ENCODE results near the gene TLX2.
A peak's percentile ranks its signal among the peaks of the same experiment; 100 is the strongest.
"Not testable (repeated sequence)": the region's sequence is repeated elsewhere in the genome, so short reads cannot be mapped to it uniquely, and the experiment has no call there.

TLX2 gene

DNA sequence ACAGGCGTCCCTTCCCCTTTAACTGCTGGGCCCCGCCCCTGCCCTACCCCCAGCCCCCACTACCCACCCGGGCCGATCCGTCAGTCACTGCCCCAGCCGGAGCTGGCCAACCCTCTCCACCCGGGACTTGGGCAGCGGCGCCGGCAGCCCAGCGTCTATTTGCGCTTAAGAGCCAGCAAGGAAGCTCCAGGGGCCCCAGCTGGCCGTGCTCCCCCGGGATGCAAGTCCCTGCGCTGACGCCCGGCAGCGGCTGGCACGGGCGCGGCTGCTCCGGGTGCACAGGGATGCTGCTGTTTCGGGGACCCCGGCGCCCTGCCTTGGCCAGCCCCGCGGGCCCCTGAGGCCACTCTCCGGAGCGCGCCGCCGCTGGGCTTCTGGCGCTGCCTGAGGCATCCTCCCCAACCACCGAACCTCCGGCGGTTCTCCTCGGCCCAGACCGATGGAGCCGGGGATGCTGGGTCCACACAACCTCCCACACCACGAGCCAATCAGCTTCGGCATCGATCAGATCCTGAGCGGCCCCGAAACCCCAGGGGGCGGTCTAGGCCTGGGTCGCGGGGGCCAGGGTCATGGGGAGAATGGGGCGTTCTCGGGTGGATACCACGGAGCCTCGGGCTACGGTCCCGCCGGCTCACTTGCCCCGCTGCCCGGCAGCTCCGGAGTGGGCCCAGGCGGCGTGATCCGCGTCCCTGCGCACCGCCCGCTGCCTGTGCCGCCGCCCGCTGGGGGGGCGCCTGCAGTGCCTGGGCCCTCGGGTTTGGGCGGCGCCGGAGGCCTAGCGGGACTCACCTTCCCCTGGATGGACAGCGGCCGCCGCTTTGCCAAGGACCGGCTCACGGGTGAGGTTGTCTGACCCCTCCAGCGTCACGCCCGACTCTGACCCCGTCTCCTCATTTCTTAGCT, at the start of gene TLX2:
TLX2 (plus strand) TSS at position 83 of the 903 bp plus-strand sequence; CDS start at position 440, 357 bp downstream.
- Histone ChIP-seq H3K4me1 (ENCODE audit: low read length) (peaks cover 6% of the 10 kb centered on the region), H3K9me3 (ENCODE audit: insufficient read depth, low read length) (no peaks in the 10 kb centered on the region), H3K4me2 (ENCODE audit: low read length) (peak within 1 kb of the TSS; percentile 81), H3K36me3 (replicated peaks; ENCODE audit: low read depth, low read length) (peaks cover 4% of the 10 kb centered on the region), H2AFZ (ENCODE audit: low read depth, low read length) (peak within 1 kb of the TSS; percentile 68; the same call in 1 of the 2 replicates), H3K27ac (ENCODE audit: low read length) (peak within 1 kb of the TSS; percentile 14; the same call in 1 of the 2 replicates), H3K79me2 (ENCODE audit: low read length) (no peaks in the 10 kb centered on the region), H3K4me3 (ENCODE audit: low read length) (peak within 1 kb of the TSS; percentile 84), H4K20me1 (ENCODE audit: insufficient read depth, low read length) (no peaks in the 10 kb centered on the region), H3K9ac (ENCODE audit: low read length) (peak within 1 kb of the TSS; percentile 61), H3K27me3 (ENCODE audit: low read depth, low read length) (no peaks in the 10 kb centered on the region)
- TF ChIP-seq, protein P1, sequence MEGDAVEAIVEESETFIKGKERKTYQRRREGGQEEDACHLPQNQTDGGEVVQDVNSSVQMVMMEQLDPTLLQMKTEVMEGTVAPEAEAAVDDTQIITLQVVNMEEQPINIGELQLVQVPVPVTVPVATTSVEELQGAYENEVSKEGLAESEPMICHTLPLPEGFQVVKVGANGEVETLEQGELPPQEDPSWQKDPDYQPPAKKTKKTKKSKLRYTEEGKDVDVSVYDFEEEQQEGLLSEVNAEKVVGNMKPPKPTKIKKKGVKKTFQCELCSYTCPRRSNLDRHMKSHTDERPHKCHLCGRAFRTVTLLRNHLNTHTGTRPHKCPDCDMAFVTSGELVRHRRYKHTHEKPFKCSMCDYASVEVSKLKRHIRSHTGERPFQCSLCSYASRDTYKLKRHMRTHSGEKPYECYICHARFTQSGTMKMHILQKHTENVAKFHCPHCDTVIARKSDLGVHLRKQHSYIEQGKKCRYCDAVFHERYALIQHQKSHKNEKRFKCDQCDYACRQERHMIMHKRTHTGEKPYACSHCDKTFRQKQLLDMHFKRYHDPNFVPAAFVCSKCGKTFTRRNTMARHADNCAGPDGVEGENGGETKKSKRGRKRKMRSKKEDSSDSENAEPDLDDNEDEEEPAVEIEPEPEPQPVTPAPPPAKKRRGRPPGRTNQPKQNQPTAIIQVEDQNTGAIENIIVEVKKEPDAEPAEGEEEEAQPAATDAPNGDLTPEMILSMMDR (IDR thresholded peaks at IDR 0.05; ENCODE audit: low read depth, low read length) = no peak
- TF ChIP-seq EZH2phosphoT487 (IDR thresholded peaks at IDR 0.05; ENCODE audit: low read depth) = no peak

DNA sequence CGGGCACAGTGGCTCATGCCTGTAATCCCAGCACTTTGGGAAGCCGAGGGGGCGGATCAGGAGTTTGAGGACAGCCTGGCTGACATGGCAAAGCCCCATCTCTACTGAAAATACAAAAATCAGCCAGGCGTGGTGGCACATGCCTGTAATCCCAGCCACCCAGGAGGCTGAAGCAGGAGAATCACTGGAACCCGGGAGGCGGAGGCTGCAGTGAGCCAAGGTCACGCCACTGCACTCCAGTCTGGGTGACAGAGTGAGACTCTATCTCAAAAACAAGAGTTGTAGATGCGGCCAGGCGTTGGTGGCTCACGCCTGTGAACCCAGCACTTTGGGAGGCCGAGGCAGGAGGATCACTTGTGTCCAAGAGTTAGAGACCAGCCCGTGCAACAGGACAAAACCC, 43.5 kb upstream of the TLX2 start:
- H3K4me3 ChIP-seq (ENCODE audit: low read length); H3K27me3 ChIP-seq (ENCODE audit: low read depth, low read length); H3K27ac ChIP-seq (ENCODE audit: low read length); H3K9me3 ChIP-seq (ENCODE audit: insufficient read depth, low read length); H3K9ac ChIP-seq (ENCODE audit: low read length); H4K20me1 ChIP-seq (ENCODE audit: insufficient read depth, low read length); H3K4me2 ChIP-seq (ENCODE audit: low read length); H2AFZ ChIP-seq (ENCODE audit: low read depth, low read length): not testable (repeated sequence)
- peaks cover 14% of the 10 kb centered on the region for H3K79me2 ChIP-seq (ENCODE audit: low read length)
- H3K4me1 ChIP-seq (ENCODE audit: low read length) = peaks cover 15% of the 10 kb centered on the region
- peaks cover 16% of the 10 kb centered on the region for H3K36me3 ChIP-seq (replicated peaks; ENCODE audit: low read depth, low read length)

DNA sequence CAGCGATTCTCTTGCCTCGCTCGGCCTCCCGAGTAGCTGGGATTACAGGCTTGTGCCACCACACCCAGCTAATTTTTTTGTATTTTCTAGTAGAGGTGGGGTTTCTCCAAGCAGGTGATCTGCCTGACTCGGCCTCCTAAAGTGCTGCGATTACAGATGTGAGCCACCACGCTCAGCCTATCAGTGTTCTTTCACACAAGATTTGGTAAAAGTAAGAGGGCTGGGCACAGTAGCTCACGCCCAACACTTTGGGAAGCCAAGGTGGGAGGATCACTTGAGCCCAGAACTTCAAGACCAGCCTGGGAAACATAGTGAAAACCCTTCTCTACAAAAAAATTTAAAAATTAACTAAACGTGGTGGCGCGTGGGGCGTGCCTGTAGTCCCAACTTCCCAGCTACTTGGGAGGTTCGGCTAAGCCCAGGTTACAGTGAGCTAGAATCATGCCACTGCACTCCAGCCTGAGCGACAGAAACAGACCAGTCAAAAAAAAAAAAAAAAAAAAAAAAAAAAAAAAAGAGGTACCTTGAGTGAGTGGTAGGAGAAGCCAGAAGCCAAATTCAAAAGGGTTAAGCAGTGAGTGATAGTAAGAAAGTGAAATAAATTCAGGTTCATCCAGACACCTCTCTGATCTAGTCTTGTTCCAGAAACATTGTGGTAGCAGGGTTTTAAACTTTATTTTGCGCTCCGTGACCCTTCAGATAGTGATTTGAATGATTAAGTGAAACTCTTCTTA, 42.8 kb upstream of the TLX2 start:
- TF ChIP-seq, protein P1 (IDR thresholded peaks at IDR 0.05; ENCODE audit: low read depth, low read length) = no peak
- TF ChIP-seq EZH2phosphoT487 (IDR thresholded peaks at IDR 0.05; ENCODE audit: low read depth) = no peak
- peak overlapping the region; percentile 80 for H3K4me2 ChIP-seq (ENCODE audit: low read length)
- H3K27ac ChIP-seq (ENCODE audit: low read length) = peak overlapping the region; percentile 84
- peak overlapping the region; percentile 81 for H3K9ac ChIP-seq (ENCODE audit: low read length)
- H3K4me3 ChIP-seq (ENCODE audit: low read length) = peak overlapping the region; percentile 81
- peaks cover 11% of the 10 kb centered on the region for H3K4me1 ChIP-seq (ENCODE audit: low read length)
- H4K20me1 ChIP-seq (ENCODE audit: insufficient read depth, low read length) = no peaks in the 10 kb centered on the region
- no peaks in the 10 kb centered on the region for H3K27me3 ChIP-seq (ENCODE audit: low read depth, low read length)
- no peak overlapping the region; the same call in 1 of the 2 replicates for H2AFZ ChIP-seq (ENCODE audit: low read depth, low read length)
- H3K79me2 ChIP-seq (ENCODE audit: low read length) = peaks cover 10% of the 10 kb centered on the region
- H3K9me3 ChIP-seq (ENCODE audit: insufficient read depth, low read length) = no peaks in the 10 kb centered on the region
- H3K36me3 ChIP-seq (replicated peaks; ENCODE audit: low read depth, low read length) = peaks cover 16% of the 10 kb centered on the region

DNA sequence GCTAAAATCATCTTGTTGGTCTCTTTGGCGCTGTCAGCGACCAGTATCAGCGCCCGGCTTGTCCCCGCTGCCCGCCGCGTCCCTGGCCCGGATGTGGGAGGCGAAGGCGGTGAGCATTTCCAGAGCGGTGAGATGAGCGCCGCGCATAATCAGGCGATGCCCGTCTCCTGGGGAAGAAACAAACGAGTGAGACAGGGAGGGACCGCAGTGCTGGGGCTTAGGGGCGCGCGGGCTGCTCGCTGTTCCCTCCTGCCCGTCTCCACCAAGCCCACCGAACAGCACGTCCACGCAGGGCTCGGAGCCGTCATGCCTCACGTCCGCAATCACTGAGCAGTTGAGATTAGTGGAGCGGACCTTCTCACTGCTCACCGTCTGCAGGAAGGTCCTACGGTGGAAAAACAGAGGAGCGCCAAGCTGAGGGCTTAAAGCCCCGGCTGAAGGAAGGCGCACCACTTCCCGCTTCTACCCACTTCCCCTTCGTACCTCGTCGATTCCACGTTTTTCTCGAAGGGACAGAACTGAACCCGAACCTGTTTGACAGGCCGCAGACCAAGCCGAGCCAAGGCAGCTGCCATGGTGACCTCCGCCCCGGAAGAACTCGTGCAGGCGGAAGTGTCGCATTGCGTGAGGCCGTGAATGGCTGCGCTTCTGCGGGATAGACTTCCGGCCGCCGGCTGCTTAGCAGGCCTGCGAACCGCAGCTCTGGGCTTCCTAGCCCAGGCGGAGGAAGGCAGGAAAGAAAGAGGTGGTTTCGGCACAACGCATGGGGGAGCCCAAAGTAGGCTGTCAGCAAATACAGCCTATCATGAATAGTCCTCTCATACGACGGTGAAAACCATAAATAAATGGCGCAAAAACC, 41.9 kb upstream of the TLX2 start, which contains the start of gene MRPL53:
MRPL53 (minus strand) TSS at position 595 of the 859 bp plus-strand sequence; CDS start at position 575, 20 bp downstream.
- H3K27ac ChIP-seq (ENCODE audit: low read length) = peak within 1 kb of the TSS; percentile 84
- H3K9ac ChIP-seq (ENCODE audit: low read length) = peak within 1 kb of the TSS; percentile 81
- peaks cover 16% of the 10 kb centered on the region for H3K36me3 ChIP-seq (replicated peaks; ENCODE audit: low read depth, low read length)
- no peaks in the 10 kb centered on the region for H4K20me1 ChIP-seq (ENCODE audit: insufficient read depth, low read length)
- H2AFZ ChIP-seq (ENCODE audit: low read depth, low read length) = peak within 1 kb of the TSS; percentile 23; the same call in 1 of the 2 replicates
- peak within 1 kb of the TSS; percentile 81 for H3K4me3 ChIP-seq (ENCODE audit: low read length)
- no peaks in the 10 kb centered on the region for H3K9me3 ChIP-seq (ENCODE audit: insufficient read depth, low read length)
- H3K4me1 ChIP-seq (ENCODE audit: low read length) = peaks cover 11% of the 10 kb centered on the region
- peaks cover 10% of the 10 kb centered on the region for H3K79me2 ChIP-seq (ENCODE audit: low read length)
- H3K27me3 ChIP-seq (ENCODE audit: low read depth, low read length) = no peaks in the 10 kb centered on the region
- TF ChIP-seq, protein P1 (IDR thresholded peaks at IDR 0.05; ENCODE audit: low read depth, low read length) = no peak
- no peak for TF ChIP-seq EZH2phosphoT487 (IDR thresholded peaks at IDR 0.05; ENCODE audit: low read depth)
- H3K4me2 ChIP-seq (ENCODE audit: low read length) = peak within 1 kb of the TSS; percentile 80
